A549 (cell line): ENCODE data around the gene SPDYE1.
"Not testable (repeated sequence)": the region's sequence is repeated elsewhere in the genome, so short reads cannot be mapped to it uniquely, and the experiment has no call there.

Experiments
- CHD2 ChIP-seq: fragments of 150-350 bp; IDR thresholded peaks from 2 replicates; pipeline ENCODE4 v1.6.1; 2014; ENCODE audit warnings: low read length; ENCODE audit not compliant: partially characterized antibody
- EP300 ChIP-seq, 2 experiments: fragments of >200 bp; sonication (Bioruptor Twin); formaldehyde crosslinking; IDR thresholded peaks; 2 replicates in 1 of 2; 3 replicates in 1 of 2; pipeline ENCODE4 v1.6.1; 2016 to 2017
- JUNB ChIP-seq: fragments of >200 bp; sonication (Bioruptor Twin); formaldehyde crosslinking; IDR thresholded peaks from 2 replicates; pipeline ENCODE4 v1.6.1; 2016
- NFE2L2 ChIP-seq: fragments of 150-350 bp; conservative IDR thresholded peaks from 2 replicates; pipeline ENCODE4 v1.6.1; 2014; ENCODE audit warnings: low read length
- POLR2A ChIP-seq: IDR thresholded peaks from 2 replicates; pipeline ENCODE4 v1.6.1; 2012; ENCODE audit warnings: mild to moderate bottlenecking, low read length
- RARB ChIP-seq: fragments of 250-450 bp; sonication (Bioruptor Pico); IDR thresholded peaks from 2 replicates; pipeline ENCODE4 v1.8.0; 2021; ENCODE audit warnings: mild to moderate bottlenecking, moderate library complexity
- RFX5 ChIP-seq: fragments of 450-650 bp; IDR thresholded peaks from 2 replicates; pipeline ENCODE4 v1.7.1; 2014; ENCODE audit warnings: antibody characterized with exemption, mild to moderate bottlenecking, moderate library complexity
- SMC3 ChIP-seq: fragments of >200 bp; sonication (Bioruptor Twin); formaldehyde crosslinking; IDR thresholded peaks from 3 replicates; pipeline ENCODE4 v1.6.1; 2018; ENCODE audit warnings: inconsistent platforms
- ZC3H11A ChIP-seq: fragments of 450-650 bp; IDR thresholded peaks from 2 replicates; pipeline ENCODE4 v1.6.1; 2014; ENCODE audit warnings: antibody characterized with exemption, mild to moderate bottlenecking
- TF ChIP-seq, protein P1 (sequence below): fragments of >200 bp; sonication (Bioruptor Twin); formaldehyde crosslinking; IDR thresholded peaks from 3 replicates; pipeline ENCODE4 v1.5.1; 2016
- TF ChIP-seq, protein P2 (sequence below): IDR thresholded peaks from 2 replicates; pipeline ENCODE4 v1.6.1; 2012; ENCODE audit warnings: low read depth, borderline replicate concordance
- TF ChIP-seq, protein P3 (sequence below): fragments of >200 bp; sonication (Bioruptor Twin); formaldehyde crosslinking; IDR thresholded peaks from 2 replicates; pipeline ENCODE4 v1.6.1; 2016
- TF ChIP-seq, protein P4 (sequence below): fragments of 200-600 bp; sonication (generic); IDR thresholded peaks from 2 replicates; pipeline ENCODE4 v1.6.1; 2016; ENCODE audit warnings: antibody characterized with exemption, mild to moderate bottlenecking, moderate library complexity

DNA sequence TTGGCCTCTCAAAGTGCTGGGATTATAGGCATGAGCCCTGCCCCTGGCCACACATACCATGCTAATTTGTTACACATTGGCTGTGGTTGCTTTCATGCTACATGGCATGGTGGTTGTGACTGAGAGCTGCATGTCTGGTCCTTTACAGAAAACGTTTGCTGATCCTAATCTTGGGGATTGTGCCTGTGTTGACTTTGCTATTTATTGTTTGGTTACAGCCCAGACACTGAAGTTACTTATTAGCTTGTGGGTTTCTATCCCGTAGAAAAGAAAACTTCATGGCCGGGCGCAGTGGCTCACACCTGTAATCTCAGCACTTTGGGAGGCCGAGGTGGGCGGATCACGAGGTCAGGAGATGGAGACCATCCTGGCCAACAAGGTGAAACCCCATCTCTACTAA is 24.4 kb downstream of the SPDYE1 start:
- TF ChIP-seq RARB (CRISPR knock-in tag); SMC3; RFX5; ZC3H11A; NFE2L2; POLR2A; JUNB; CHD2; EP300 (IDR thresholded peaks at IDR 0.05): not testable (repeated sequence)
- TF ChIP-seq, protein P1, sequence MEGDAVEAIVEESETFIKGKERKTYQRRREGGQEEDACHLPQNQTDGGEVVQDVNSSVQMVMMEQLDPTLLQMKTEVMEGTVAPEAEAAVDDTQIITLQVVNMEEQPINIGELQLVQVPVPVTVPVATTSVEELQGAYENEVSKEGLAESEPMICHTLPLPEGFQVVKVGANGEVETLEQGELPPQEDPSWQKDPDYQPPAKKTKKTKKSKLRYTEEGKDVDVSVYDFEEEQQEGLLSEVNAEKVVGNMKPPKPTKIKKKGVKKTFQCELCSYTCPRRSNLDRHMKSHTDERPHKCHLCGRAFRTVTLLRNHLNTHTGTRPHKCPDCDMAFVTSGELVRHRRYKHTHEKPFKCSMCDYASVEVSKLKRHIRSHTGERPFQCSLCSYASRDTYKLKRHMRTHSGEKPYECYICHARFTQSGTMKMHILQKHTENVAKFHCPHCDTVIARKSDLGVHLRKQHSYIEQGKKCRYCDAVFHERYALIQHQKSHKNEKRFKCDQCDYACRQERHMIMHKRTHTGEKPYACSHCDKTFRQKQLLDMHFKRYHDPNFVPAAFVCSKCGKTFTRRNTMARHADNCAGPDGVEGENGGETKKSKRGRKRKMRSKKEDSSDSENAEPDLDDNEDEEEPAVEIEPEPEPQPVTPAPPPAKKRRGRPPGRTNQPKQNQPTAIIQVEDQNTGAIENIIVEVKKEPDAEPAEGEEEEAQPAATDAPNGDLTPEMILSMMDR = not testable (repeated sequence)
- TF ChIP-seq, protein P2, sequence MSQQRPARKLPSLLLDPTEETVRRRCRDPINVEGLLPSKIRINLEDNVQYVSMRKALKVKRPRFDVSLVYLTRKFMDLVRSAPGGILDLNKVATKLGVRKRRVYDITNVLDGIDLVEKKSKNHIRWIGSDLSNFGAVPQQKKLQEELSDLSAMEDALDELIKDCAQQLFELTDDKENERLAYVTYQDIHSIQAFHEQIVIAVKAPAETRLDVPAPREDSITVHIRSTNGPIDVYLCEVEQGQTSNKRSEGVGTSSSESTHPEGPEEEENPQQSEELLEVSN = not testable (repeated sequence)
- TF ChIP-seq, protein P3, sequence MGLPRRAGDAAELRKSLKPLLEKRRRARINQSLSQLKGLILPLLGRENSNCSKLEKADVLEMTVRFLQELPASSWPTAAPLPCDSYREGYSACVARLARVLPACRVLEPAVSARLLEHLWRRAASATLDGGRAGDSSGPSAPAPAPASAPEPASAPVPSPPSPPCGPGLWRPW = not testable (repeated sequence)
- TF ChIP-seq, protein P4, sequence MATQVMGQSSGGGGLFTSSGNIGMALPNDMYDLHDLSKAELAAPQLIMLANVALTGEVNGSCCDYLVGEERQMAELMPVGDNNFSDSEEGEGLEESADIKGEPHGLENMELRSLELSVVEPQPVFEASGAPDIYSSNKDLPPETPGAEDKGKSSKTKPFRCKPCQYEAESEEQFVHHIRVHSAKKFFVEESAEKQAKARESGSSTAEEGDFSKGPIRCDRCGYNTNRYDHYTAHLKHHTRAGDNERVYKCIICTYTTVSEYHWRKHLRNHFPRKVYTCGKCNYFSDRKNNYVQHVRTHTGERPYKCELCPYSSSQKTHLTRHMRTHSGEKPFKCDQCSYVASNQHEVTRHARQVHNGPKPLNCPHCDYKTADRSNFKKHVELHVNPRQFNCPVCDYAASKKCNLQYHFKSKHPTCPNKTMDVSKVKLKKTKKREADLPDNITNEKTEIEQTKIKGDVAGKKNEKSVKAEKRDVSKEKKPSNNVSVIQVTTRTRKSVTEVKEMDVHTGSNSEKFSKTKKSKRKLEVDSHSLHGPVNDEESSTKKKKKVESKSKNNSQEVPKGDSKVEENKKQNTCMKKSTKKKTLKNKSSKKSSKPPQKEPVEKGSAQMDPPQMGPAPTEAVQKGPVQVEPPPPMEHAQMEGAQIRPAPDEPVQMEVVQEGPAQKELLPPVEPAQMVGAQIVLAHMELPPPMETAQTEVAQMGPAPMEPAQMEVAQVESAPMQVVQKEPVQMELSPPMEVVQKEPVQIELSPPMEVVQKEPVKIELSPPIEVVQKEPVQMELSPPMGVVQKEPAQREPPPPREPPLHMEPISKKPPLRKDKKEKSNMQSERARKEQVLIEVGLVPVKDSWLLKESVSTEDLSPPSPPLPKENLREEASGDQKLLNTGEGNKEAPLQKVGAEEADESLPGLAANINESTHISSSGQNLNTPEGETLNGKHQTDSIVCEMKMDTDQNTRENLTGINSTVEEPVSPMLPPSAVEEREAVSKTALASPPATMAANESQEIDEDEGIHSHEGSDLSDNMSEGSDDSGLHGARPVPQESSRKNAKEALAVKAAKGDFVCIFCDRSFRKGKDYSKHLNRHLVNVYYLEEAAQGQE = not testable (repeated sequence)
